Stimulated activated CD8-positive, alpha-beta memory T cell treated with anti-CD3 and anti-CD28 coated beads, Interleukin-12 subunit alpha, Interleukin-12 subunit beta, amount 100 ng/mL, for 24 hours (primary cell): ENCODE results near the gene RABEP2.
A peak's percentile ranks its signal among the peaks of the same experiment; 100 is the strongest.
"Not testable (repeated sequence)": the region's sequence is repeated elsewhere in the genome, so short reads cannot be mapped to it uniquely, and the experiment has no call there.

Source experiments
- DNase-seq: peaks from one replicate; pipeline ENCODE4 v3.0.0-alpha.2; 2020; ENCODE audit errors: extremely low read depth

Gene RABEP2

GRCh38 chr16:28932339-28933141, 7.5 kb upstream of the RABEP2 start:
- no peak for DNase-seq

- DNase-seq, result no peak
These were observed 6.8 kb upstream of the RABEP2 start, which contains the start of gene CD19 for GRCh38 chr16:28931801-28932225. Gene CD19, plus strand, starts transcription at chr16:28931971. Its CDS starts 30 bp downstream, at chr16:28932001.

GRCh38 chr16:28930652-28931051, 5.6 kb upstream of the RABEP2 start:
- no peak for DNase-seq

GRCh38 chr16:28930203-28930602, 5.2 kb upstream of the RABEP2 start:
- no peak for DNase-seq

- DNase-seq, result no peak
These were observed 2.8 kb upstream of the RABEP2 start for GRCh38 chr16:28927815-28928214.

GRCh38 chr16:28926284-28926683, 1.2 kb upstream of the RABEP2 start:
- DNase-seq, result not testable (repeated sequence)

- DNase-seq, result peak; percentile 57
These were observed 569 bp upstream of the RABEP2 start for GRCh38 chr16:28925386-28926228.

GRCh38 chr16:28924399-28924761, 658 bp downstream of the RABEP2 start:
- DNase-seq, result no peak

- no peak for DNase-seq
These were observed 1.2 kb downstream of the RABEP2 start for GRCh38 chr16:28923652-28924398.

- DNase-seq, result no peak
These were observed 1.8 kb downstream of the RABEP2 start for GRCh38 chr16:28923231-28923587.

GRCh38 chr16:28918698-28919097, 6.3 kb downstream of the RABEP2 start:
- DNase-seq, result no peak

GRCh38 chr16:28917095-28917494, 7.9 kb downstream of the RABEP2 start:
- DNase-seq, result no peak

GRCh38 chr16:28915181-28915580, 9.9 kb downstream of the RABEP2 start:
- DNase-seq, result no peak

- no peak for DNase-seq
These were observed 10.9 kb downstream of the RABEP2 start for GRCh38 chr16:28913946-28914724.

GRCh38 chr16:28912558-28912957, 12.5 kb downstream of the RABEP2 start:
- no peak for DNase-seq

- no peak for DNase-seq
These were observed 14.7 kb downstream of the RABEP2 start for GRCh38 chr16:28910086-28911031.

GRCh38 chr16:28905800-28906372, 19.2 kb downstream of the RABEP2 start:
- DNase-seq, result no peak

GRCh38 chr16:28905229-28905754, 19.7 kb downstream of the RABEP2 start:
- DNase-seq, result no peak

- DNase-seq, result no peak
These were observed 20.2 kb downstream of the RABEP2 start for GRCh38 chr16:28904828-28905227.

GRCh38 chr16:28904363-28904762, 20.7 kb downstream of the RABEP2 start:
- no peak for DNase-seq
